GM21423 (cell line): Measurements from ENCODE around the gene CA9.

Experiments
- ATAC-seq: cut with Tn5 transposase; IDR thresholded peaks from one replicate; pipeline ENCODE4 v1.9.1; 2021; ENCODE audit warnings: mild to moderate bottlenecking, moderate library complexity; ENCODE audit not compliant: unreplicated experiment

CA9 gene

GRCh38 chr9:35675204-35675603, 1.5 kb downstream of the CA9 start:
- ATAC-seq = no peak

DNA sequence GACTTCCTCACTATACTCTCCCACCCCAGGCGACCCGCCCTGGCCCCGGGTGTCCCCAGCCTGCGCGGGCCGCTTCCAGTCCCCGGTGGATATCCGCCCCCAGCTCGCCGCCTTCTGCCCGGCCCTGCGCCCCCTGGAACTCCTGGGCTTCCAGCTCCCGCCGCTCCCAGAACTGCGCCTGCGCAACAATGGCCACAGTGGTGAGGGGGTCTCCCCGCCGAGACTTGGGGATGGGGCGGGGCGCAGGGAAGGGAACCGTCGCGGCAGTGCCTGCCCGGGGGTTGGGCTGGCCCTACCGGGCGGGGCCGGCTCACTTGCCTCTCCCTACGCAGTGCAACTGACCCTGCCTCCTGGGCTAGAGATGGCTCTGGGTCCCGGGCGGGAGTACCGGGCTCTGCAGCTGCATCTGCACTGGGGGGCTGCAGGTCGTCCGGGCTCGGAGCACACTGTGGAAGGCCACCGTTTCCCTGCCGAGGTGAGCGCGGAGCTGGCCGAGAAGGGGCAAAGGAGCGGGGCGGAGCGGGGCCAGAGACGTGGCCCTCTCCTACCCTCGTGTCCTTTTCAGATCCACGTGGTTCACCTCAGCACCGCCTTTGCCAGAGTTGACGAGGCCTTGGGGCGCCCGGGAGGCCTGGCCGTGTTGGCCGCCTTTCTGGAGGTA, 2.1 kb downstream of the CA9 start:
- no peak for ATAC-seq

DNA sequence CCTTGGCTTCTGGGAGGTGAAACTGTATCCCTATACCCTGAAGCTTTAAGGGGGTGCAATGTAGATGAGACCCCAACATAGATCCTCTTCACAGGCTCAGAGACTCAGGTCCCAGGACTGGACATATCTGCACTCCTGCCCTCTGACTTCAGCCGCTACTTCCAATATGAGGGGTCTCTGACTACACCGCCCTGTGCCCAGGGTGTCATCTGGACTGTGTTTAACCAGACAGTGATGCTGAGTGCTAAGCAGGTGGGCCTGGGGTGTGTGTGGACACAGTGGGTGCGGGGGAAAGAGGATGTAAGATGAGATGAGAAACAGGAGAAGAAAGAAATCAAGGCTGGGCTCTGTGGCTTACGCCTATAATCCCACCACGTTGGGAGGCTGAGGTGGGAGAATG, 5.4 kb downstream of the CA9 start:
- ATAC-seq = no peak

GRCh38 chr9:35679766-35680330, 6.1 kb downstream of the CA9 start:
- ATAC-seq = no peak

- no peak for ATAC-seq
Observed at GRCh38 chr9:35680331-35681105, 6.8 kb downstream of the CA9 start.

- no peak for ATAC-seq
Observed at GRCh38 chr9:35681341-35682002, 7.7 kb downstream of the CA9 start.

DNA sequence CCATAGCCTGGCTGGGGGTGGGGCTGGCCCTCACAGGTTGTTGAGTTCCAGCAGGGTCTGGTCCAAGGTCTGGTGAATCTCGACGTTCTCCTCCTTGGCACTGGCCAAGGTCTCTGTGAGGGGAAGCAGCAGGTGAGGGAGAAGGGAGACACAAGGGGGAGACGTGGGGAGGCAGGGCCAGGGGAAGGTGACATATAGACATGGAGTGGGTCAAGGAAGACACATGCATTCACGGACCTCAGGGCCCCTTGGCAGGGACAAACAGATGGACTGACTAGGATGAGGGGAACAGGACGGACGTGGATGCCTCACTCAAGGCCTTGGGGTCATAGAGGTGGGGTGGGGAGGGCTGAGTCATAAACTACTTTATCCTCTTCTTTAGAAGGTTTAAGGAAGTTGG, 8.3 kb downstream of the CA9 start:
- no peak for ATAC-seq

GRCh38 chr9:35682520-35683315, 9.0 kb downstream of the CA9 start:
- ATAC-seq = no peak

GRCh38 chr9:35683323-35683722, 9.6 kb downstream of the CA9 start:
- no peak for ATAC-seq

GRCh38 chr9:35684921-35685320, 11.2 kb downstream of the CA9 start:
- no peak for ATAC-seq

DNA sequence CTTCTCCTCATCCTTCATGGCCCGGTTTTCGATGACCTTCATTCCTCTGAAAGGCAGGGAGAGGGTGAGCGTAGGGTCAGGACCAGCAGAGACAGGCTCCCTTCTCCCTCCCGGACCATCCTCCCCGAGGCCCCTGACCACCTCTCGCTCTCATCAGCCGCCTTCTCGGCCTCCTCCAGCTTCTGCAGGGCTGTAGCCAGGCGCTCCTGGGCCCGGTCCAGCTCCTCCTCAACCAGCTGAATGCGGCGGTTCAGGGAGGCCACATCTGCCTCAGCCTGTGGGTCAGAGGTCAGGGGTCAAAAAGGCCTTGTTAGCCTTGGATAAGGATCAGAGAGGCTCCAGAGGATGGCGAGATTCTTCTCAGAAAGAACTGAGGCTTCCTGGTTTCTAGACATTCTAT, 11.8 kb downstream of the CA9 start:
- ATAC-seq = no peak

DNA sequence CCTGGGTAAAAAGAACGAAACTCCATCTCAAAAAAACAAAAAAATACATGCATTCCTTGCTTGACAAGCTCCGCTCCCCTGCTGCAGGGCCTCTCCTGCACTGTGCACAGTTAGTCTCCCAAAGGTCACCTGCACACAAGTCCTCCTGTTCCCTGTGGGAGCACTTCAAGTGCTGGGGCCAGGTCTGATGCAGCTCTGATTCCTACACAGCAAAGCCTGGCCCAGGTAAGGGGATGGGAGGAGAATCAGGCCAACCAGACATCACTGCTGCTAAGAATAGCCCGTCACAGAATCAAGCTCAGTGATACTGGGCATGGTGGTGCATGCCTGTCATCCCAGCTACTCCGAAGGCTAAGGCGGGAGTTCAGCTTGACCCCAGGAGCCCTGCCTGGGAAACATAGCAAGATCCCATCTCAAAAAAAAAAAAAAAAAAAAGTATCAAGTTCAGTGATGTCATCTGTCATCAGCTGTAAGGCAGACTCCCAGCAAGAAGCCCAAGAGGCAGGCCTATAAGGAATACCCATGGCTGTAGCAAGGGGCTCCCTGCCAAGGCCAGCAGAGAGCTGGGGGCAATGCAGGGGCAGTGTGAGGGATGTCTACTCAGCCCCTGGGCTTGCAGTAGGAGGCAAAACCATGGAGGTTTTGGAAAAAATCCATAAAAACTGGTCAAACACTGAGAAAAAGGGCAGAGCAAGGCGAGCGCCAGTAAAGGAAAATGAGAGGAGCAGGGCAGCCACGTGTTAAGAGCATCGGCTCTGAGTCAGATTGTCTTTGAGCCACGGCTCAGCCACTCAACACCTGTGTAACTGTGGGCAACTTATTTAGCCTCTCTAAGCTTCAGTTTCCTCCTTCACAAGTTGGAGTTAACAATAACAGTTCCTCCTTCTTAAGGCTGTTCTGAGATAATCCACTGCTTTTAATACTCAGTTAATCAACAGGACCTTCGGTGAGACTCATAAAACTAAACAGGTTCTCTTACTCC, 12.8 kb downstream of the CA9 start:
- ATAC-seq = no peak

GRCh38 chr9:35687306-35687705, 13.6 kb downstream of the CA9 start:
- ATAC-seq = no peak

DNA sequence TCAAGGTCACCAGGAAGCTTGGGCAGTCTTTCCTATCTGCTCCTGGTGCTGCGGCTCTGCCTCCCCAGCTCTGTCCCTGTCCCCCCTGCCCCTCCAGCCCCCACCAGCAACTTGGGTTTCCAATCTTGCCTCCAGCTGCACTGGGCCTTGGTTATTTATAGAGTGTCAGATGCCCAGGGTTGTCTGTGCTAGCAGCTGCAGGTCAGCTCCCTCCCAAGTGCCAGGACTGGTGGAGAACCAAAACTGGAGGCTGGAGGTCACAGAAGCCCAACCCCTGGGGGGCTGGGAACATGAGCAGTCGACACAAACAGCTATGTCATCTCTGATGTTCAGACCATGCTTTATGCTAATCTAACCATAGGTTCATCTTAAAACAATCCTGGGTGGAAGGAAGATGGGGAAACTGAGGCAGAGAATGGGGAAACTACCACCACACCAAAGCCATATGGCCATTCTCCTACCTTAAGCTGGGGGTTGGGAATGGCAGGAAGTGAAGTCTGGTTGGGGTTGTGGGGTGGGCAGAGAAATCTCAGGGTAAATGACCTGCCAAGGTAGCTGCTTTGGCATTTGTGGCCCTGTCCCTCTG, 14.3 kb downstream of the CA9 start:
- no peak for ATAC-seq

DNA sequence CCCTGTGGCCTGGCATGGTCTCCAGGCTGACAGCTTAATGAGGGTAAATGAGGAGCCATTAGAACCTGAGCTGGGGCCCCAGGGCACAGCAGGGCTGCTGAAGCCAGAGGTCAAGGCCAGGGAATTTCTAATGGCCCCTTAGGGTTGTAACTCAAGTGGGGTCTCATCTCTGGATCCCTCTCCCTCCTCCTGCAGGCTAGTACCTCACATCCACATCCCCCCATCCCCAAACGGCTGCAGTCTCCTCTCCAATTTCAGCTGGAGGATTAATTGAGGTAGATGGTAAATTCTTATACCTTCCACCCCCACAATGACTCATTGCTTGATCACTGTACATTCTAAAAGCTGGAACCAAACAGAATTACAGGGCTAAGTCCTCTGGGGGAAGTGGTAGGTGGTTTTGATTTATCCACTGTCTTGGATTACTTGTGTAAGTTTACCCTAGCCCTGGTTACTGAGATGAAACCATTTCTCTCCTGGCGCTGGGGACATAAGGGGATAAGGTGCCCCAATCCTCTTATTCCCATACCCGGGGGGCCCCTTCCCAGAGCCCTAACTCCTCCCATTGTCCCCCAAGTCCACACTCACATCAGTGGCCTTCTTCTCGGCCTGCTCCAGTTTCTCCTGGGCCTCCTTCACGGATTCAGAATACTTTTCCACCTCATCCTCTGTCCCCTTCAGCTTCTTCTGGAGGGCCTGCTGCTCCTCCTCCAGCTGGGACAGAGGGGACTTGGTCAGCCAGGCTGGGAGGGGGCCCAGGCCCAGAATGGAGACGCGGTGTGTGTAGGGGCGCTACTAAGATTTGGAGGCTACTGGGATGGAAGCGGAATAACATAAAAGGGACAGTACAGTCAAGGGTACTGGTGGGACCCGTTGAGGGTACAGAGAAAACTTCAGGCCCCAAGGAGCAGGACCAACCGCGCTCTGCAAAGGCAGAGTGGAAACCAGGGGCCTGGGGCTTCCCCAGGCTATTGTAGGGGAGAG, 15.1 kb downstream of the CA9 start:
- ATAC-seq = no peak

- ATAC-seq = no peak
Observed at GRCh38 chr9:35689542-35690293, 16.0 kb downstream of the CA9 start, which contains the start of gene TPM2. Gene TPM2 (minus strand): TSS chr9:35689925. CDS start chr9:35689817, 108 bp downstream.

GRCh38 chr9:35690294-35690613, 16.5 kb downstream of the CA9 start:
- ATAC-seq = no peak
